MG63 (cell line): ENCODE results near the gene SLC2A5. TPM values are rescaled to one million over a fixed set of nuclear protein-coding genes. Genes with fewer than 3 reads are reported as not detected.
A peak's percentile ranks its signal among the peaks of the same experiment; 100 is the strongest.
"Not testable (repeated sequence)": the region's sequence is repeated elsewhere in the genome, so short reads cannot be mapped to it uniquely, and the experiment has no call there.

Source experiments
- DNase-seq: peaks from one replicate; pipeline ENCODE4 v3.0.0-alpha.2; 2020
- H3K27me3 ChIP-seq: fragments of 250-450 bp; sonication (Bioruptor Pico); 2 replicates; pipeline ENCODE4 v1.5.1; 2020; ENCODE audit warnings: mild to moderate bottlenecking, moderate library complexity
- H3K36me3 ChIP-seq: fragments of 250-450 bp; sonication (Bioruptor Pico); 2 replicates; pipeline ENCODE4 v1.5.1; 2020; ENCODE audit warnings: mild to moderate bottlenecking, moderate library complexity
- H3K4me3 ChIP-seq: fragments of 250-450 bp; sonication (Bioruptor Pico); 2 replicates; pipeline ENCODE4 v1.5.1; 2020; ENCODE audit warnings: mild to moderate bottlenecking, moderate library complexity
- H3K9me3 ChIP-seq: fragments of 250-450 bp; sonication (Bioruptor Pico); 2 replicates; pipeline ENCODE4 v1.5.1; 2020; ENCODE audit warnings: mild to moderate bottlenecking, moderate library complexity
- total RNA-seq: library from RNA; depleted of rRNA; stranded (reverse); fragments of >200 nt; shearing (Covaris generic); gene quantifications from 2 replicates; pipeline ENCODE4 v1.2.3, GENCODE V29; 2014; ENCODE audit warnings: low replicate concordance

The SLC2A5 gene
- total RNA-seq, 1 experiment from 2014 or later, result not detected

GRCh38 chr1:9009438-9010370, 59.7 kb downstream of the SLC2A5 start:
- no peaks in the 10 kb centered on the region for H3K36me3 ChIP-seq
- DNase-seq, result peak; percentile 54
- no peaks in the 10 kb centered on the region for H3K27me3 ChIP-seq
- H3K4me3 ChIP-seq, result no peak overlapping the region
- H3K9me3 ChIP-seq, result no peaks in the 10 kb centered on the region

DNA sequence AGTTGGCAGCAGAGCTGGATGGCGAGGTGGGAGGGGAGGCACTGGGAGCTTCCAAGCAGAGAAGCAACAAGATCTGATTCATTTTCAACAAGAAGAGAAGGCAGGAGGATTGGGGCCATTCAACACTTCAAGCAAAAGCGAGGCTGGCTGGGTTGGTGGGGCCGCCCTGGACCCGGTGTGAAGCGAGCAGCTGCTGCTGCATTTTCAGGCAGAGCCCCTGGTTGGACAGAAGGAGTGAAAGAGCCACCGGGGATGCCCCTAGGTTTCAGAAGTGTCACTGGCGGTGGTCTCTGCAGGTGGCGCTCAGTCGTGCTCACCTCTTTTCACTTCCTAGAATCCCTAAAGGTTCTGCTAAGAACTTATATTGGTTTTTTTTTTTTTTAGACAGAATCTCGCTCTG, 61.2 kb downstream of the SLC2A5 start:
- no peaks in the 10 kb centered on the region for H3K9me3 ChIP-seq
- H3K4me3 ChIP-seq, result no peak overlapping the region
- DNase-seq, result no peak
- H3K36me3 ChIP-seq, result no peaks in the 10 kb centered on the region
- H3K27me3 ChIP-seq, result no peaks in the 10 kb centered on the region

GRCh38 chr1:9006956-9007615, 62.3 kb downstream of the SLC2A5 start:
- Histone ChIP-seq H3K9me3 (no peaks in the 10 kb centered on the region), H3K36me3 (no peaks in the 10 kb centered on the region), H3K27me3 (no peaks in the 10 kb centered on the region), H3K4me3 (no peak overlapping the region)
- DNase-seq, result no peak

GRCh38 chr1:9005395-9005708, 64.1 kb downstream of the SLC2A5 start:
- H3K27me3 ChIP-seq, result no peaks in the 10 kb centered on the region
- H3K4me3 ChIP-seq, result no peak overlapping the region
- no peak for DNase-seq
- no peaks in the 10 kb centered on the region for H3K36me3 ChIP-seq
- no peaks in the 10 kb centered on the region for H3K9me3 ChIP-seq

- H3K9me3 ChIP-seq, result no peaks in the 10 kb centered on the region
- peak; percentile 77 for DNase-seq
- no peaks in the 10 kb centered on the region for H3K27me3 ChIP-seq
- H3K4me3 ChIP-seq, result no peak overlapping the region
- H3K36me3 ChIP-seq, result no peaks in the 10 kb centered on the region
Observed at GRCh38 chr1:9004700-9005394, 64.6 kb downstream of the SLC2A5 start.

- Histone ChIP-seq H3K36me3 (no peaks in the 10 kb centered on the region), H3K9me3 (no peaks in the 10 kb centered on the region), H3K27me3 (no peaks in the 10 kb centered on the region), H3K4me3 (no peak overlapping the region)
- DNase-seq, result no peak
Observed at GRCh38 chr1:9004031-9004699, 65.3 kb downstream of the SLC2A5 start.

DNA sequence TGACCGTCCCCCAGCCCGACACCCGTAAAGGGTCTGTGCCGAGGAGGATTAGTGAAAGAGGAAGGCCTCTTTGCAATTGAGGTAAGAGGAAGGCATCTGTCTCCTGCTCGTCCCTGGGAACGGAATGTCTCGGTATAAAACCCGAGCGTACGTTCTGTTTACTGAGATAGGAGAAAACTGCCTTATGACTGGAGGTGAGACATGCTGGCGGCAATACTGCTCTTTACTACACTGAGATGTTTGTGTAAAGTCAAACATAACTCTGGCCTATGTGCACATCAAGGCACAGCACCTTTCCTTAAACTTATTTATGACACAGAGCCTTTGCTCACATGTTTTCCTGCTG, 67.2 kb downstream of the SLC2A5 start:
- DNase-seq, H3K36me3 ChIP-seq, H3K9me3 ChIP-seq, H3K4me3 ChIP-seq, H3K27me3 ChIP-seq: not testable (repeated sequence)

DNA sequence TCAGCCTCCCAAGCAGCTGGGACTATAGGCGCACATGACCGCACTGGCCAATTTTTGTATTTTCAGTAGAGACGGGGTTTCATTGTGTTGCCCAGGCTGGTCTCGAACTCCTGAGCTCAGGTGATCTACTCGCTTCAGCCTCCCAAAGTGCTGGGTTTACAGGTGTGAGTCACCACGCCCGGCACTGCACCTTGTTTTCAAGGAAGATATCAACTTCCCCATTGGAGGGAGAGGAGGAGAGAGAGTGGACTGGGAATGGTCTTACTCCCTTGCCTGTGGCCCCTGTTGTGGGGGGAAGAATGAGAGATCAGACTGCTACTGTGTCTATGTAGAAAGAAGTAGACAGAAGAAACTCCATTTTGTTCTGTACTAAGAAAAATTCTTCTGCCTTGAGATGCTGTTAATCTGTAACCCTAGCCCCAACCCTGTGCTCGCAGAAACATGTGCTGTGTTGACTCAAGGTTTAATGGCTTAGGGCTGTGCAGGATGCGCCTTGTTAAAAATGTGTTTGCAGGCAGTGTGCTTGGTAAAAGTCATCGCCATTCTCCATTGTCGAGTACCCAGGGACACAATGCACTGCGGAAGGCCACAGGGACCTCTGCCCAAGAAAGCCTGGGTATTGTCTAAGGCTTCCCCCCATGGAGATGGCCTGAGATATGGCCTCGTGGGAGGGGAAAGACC, 67.8 kb downstream of the SLC2A5 start:
- not testable (repeated sequence) for H3K27me3 ChIP-seq, H3K36me3 ChIP-seq, DNase-seq, H3K4me3 ChIP-seq, H3K9me3 ChIP-seq

DNA sequence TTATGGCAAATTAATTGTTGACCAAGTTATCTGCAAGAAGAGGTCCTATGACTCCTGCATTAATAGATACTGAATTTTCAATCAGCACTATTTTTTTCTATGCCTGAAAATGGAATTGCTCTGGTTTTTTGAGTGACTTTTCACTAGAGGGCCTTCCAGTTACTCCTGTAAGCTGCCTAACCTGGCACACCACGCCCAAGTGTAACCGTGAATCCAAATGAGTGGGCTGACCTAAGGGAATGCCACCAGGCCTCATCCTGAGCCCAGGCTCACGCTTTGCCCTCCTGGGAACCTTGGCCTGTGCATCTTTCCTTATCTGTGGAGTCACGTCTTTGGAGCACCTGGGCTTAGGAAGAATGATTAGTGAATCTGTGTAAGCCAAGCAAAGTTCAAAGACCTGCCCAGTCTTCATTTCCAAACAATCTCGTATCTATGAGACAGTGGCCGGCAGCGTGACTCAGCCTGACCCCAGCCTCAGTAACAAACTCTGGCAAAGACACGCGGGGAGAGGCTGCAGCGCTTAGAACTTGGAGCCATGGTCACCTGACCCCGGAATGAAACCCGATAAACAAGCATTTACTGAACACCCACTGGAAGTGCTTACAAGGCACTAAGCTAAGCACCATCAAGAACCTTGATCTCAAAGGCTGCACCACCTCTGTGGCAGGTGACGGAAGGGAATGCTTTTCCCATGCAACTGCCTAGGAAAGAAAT, 75.3 kb downstream of the SLC2A5 start:
- H3K36me3 ChIP-seq, H3K9me3 ChIP-seq, H3K27me3 ChIP-seq, DNase-seq, H3K4me3 ChIP-seq: not testable (repeated sequence)

DNA sequence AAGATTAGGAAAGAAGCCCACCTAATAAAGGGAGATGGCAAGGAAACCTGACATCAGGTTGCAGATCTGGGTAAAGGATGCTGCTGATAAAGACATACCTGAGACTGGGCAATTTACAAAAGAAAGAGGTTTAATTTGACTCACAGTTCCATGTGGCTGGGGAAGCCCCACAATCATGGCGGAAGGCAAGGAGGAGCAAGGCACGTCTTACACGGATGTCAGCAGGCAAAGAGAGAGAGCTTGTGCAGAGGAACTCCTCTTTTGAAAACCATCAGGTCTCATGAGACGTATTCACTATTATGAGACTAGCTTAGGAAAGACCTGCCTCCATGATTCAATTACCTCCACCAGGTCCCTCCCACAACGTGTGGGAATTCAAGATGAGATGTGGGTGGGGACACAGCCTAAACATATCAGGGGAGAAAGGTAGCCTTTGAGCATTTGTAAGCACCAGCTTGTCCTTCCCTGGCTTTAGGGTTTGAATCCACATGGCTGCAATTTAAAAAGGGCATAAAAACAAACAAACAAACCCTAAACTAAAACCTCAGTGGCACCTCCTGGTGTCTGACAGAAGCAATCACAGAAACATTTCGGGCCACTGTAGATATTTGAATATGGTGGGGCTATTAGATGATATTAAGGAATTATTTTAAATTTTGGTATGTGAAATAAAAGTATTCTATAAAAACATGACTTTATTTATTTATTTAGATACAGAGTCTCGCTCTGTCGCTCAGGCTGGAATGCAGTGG, 76.3 kb downstream of the SLC2A5 start:
- H3K4me3 ChIP-seq, result no peak overlapping the region
- no peaks in the 10 kb centered on the region for H3K9me3 ChIP-seq
- no peak for DNase-seq
- no peaks in the 10 kb centered on the region for H3K36me3 ChIP-seq
- H3K27me3 ChIP-seq, result no peaks in the 10 kb centered on the region

DNA sequence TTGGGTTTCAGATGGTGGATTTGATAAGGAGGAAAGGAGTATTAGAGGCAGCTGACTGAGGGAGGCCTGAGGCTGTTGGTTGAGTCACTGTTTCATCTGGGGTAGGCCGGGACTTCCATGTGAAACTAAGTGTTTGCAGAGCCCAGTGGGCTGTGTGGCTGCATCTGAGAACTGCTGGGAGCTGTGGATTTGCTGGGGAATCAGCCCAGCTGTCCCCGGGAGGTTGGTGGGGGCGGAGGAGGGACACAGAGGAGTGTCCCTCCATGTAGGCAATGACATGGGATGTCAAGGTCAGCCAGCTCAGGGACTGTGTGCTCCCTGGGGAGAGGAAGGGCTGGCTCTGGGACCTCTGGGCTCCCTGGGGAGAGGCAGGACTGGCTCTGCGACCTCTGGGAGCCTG, 79.6 kb downstream of the SLC2A5 start:
- H3K4me3 ChIP-seq, result no peak overlapping the region
- DNase-seq, result no peak
- no peaks in the 10 kb centered on the region for H3K36me3 ChIP-seq
- no peaks in the 10 kb centered on the region for H3K27me3 ChIP-seq
- H3K9me3 ChIP-seq, result no peaks in the 10 kb centered on the region

- Histone ChIP-seq H3K27me3 (no peaks in the 10 kb centered on the region), H3K9me3 (no peaks in the 10 kb centered on the region), H3K4me3 (no peak overlapping the region), H3K36me3 (no peaks in the 10 kb centered on the region)
- no peak for DNase-seq
Observed at GRCh38 chr1:8989061-8989460, 80.4 kb downstream of the SLC2A5 start.

- no peaks in the 10 kb centered on the region for H3K9me3 ChIP-seq
- no peaks in the 10 kb centered on the region for H3K36me3 ChIP-seq
- no peaks in the 10 kb centered on the region for H3K27me3 ChIP-seq
- DNase-seq, result no peak
- no peak overlapping the region for H3K4me3 ChIP-seq
Observed at GRCh38 chr1:8988618-8988967, 80.8 kb downstream of the SLC2A5 start.

DNA sequence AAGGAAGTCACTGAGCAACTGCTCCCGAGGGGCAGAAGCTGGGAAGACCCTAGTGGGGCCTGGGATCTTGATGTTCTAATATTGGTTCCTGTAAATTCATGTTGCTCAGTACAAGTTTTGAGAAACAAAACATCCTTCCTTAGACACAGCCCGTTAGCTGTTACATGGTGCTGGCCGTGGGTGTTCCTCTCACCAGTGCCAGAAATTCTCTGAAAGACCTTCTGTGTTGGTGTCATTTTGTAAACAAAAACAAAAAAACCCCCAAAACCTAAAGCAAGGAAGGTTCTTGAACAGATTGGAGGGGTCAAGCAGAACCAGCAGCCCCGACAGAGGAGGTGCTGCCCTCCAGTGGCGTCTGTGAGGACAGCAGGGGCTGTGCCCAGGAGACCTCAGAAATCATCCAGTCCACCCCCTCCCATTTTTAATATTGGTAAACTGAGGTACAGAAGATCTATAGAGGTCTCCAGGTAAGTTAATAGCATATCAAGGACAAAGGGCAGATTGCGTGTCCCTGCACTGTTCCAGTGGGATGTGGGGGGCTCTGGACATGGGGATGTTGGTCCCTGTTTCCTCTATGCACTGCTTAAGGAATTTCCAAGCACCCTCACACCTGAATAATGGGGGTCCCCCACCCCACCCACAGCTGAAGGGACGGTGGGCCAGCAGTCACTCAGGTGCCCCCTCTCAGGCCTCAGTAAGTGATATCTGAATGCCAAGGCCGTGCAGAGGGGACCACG, 81.4 kb downstream of the SLC2A5 start:
- no peaks in the 10 kb centered on the region for H3K9me3 ChIP-seq
- DNase-seq, result peak; percentile 58
- no peaks in the 10 kb centered on the region for H3K36me3 ChIP-seq
- H3K27me3 ChIP-seq, result no peaks in the 10 kb centered on the region
- H3K4me3 ChIP-seq, result no peak overlapping the region

- no peaks in the 10 kb centered on the region for H3K27me3 ChIP-seq
- H3K36me3 ChIP-seq, result no peaks in the 10 kb centered on the region
- no peak for DNase-seq
- no peaks in the 10 kb centered on the region for H3K9me3 ChIP-seq
- no peak overlapping the region for H3K4me3 ChIP-seq
Observed at GRCh38 chr1:8986814-8987190, 82.6 kb downstream of the SLC2A5 start.
